H1 (cell line): ENCODE data around the gene CIZ1. TPM values are rescaled to one million over a fixed set of nuclear protein-coding genes. Genes with fewer than 3 reads are reported as not detected.

ENCODE experiments used
- POLR2AphosphoS5 ChIP-seq: IDR thresholded peaks from 2 replicates; pipeline ENCODE4 v1.6.1; 2011; ENCODE audit warnings: low read depth, low read length
- polyA plus RNA-seq, 7 experiments: library from polyadenylated mRNA; depleted of rRNA in 3 of 7; stranded (reverse) in 5 of 7; unstranded in 2 of 7; fragments of >200 nt in 5 of 7; fragments of 200-250 nt in 2 of 7; gene quantifications; 1 replicate in 5 of 7; 2 replicates in 1 of 7; 4 replicates in 1 of 7; pipeline versions ENCODE4 v1.2.1 to v1.2.3, GENCODE V29; 2011 to 2013; ENCODE audit warnings: missing spikeins in 2 of 7, mixed read lengths in 2 of 7
- total RNA-seq: library from RNA; stranded (reverse); fragmentation: NEBNext Ultra II Directional; extraction: Animal tissue kit (Norgen Biotek cat#: 25700); gene quantifications from 2 replicates; pipeline ENCODE4 v1.2.1, GENCODE V29; 2021

The CIZ1 gene
- total and polyA plus RNA-seq, 2 of the 8 experiments (the other 6 are each of a cell fraction or from before 2014, with no cell fraction given): 66.0 to 107 TPM

GRCh38 chr9:128206916-128207910 lies 15.8 kb upstream of the CIZ1 start (continued):
- no peak for TF ChIP-seq POLR2AphosphoS5
